ENCODE measurements around the gene CAPN3.

The CAPN3 gene

GRCh38 chr15:42392309-42393024 is 33.2 kb downstream of the CAPN3 start:
- DNase-seq (ENCODE audit: low read depth in 1 of 2, low spot score in 1 of 2) = no peak

GRCh38 chr15:42394106-42394505 is 34.8 kb downstream of the CAPN3 start:
- DNase-seq (ENCODE audit: low read depth in 1 of 2, low spot score in 1 of 2) = no peak

- DNase-seq (ENCODE audit: low read depth in 1 of 2, low spot score in 1 of 2) = no peak
Measured at GRCh38 chr15:42395838-42396237, 36.5 kb downstream of the CAPN3 start.

- no peak for DNase-seq (ENCODE audit: low read depth in 1 of 2, low spot score in 1 of 2)
Measured at GRCh38 chr15:42401544-42402454, 42.5 kb downstream of the CAPN3 start.

GRCh38 chr15:42402455-42403205 is 43.3 kb downstream of the CAPN3 start:
- DNase-seq (ENCODE audit: low read depth in 1 of 2, low spot score in 1 of 2) = no peak

GRCh38 chr15:42403389-42403788 is 44.1 kb downstream of the CAPN3 start:
- DNase-seq (ENCODE audit: low read depth in 1 of 2, low spot score in 1 of 2) = no peak

- DNase-seq (ENCODE audit: low read depth in 1 of 2, low spot score in 1 of 2) = no peak
Measured at GRCh38 chr15:42404461-42405235, 45.3 kb downstream of the CAPN3 start.

GRCh38 chr15:42405863-42406482 is 46.7 kb downstream of the CAPN3 start:
- no peak for DNase-seq (ENCODE audit: low read depth in 1 of 2, low spot score in 1 of 2)

- no peak for DNase-seq (ENCODE audit: low read depth in 1 of 2, low spot score in 1 of 2)
Measured at GRCh38 chr15:42408178-42408577, 48.9 kb downstream of the CAPN3 start.

GRCh38 chr15:42409011-42409410 is 49.7 kb downstream of the CAPN3 start:
- DNase-seq (ENCODE audit: low read depth in 1 of 2, low spot score in 1 of 2) = no peak

- no peak for DNase-seq (ENCODE audit: low read depth in 1 of 2, low spot score in 1 of 2)
Measured at GRCh38 chr15:42411884-42412283, 52.6 kb downstream of the CAPN3 start.

GRCh38 chr15:42413920-42414319 is 54.6 kb downstream of the CAPN3 start:
- no peak for DNase-seq (ENCODE audit: low read depth in 1 of 2, low spot score in 1 of 2)

GRCh38 chr15:42419369-42419768 is 60.1 kb downstream of the CAPN3 start:
- DNase-seq (ENCODE audit: low read depth in 1 of 2, low spot score in 1 of 2) = no peak

- no peak for DNase-seq (ENCODE audit: low read depth in 1 of 2, low spot score in 1 of 2)
Measured at GRCh38 chr15:42421376-42421775, 62.1 kb downstream of the CAPN3 start.

- DNase-seq (ENCODE audit: low read depth in 1 of 2, low spot score in 1 of 2) = no peak
Measured at GRCh38 chr15:42427429-42428223, 68.3 kb downstream of the CAPN3 start.

- DNase-seq (ENCODE audit: low read depth in 1 of 2, low spot score in 1 of 2) = no peak
Measured at GRCh38 chr15:42444415-42445063, 85.2 kb downstream of the CAPN3 start.

- no peak for DNase-seq (ENCODE audit: low read depth in 1 of 2, low spot score in 1 of 2)
Measured at GRCh38 chr15:42445551-42445950, 86.2 kb downstream of the CAPN3 start.

GRCh38 chr15:42447599-42447998 is 88.3 kb downstream of the CAPN3 start:
- no peak for DNase-seq (ENCODE audit: low read depth in 1 of 2, low spot score in 1 of 2)

GRCh38 chr15:42448281-42448680 is 89.0 kb downstream of the CAPN3 start:
- DNase-seq (ENCODE audit: low read depth in 1 of 2, low spot score in 1 of 2) = no peak
